HEK293 (cell line): ENCODE results near the gene URM1.

Source experiments
- ATF2 ChIP-seq: fragments of 450-650 bp; formaldehyde crosslinking; IDR thresholded peaks from 2 replicates; pipeline ENCODE4 v1.5.1; 2016; ENCODE audit warnings: missing biosample characterization, missing genetic modification characterization, low read depth
- CTCF ChIP-seq: fragments of 450-650 bp; formaldehyde crosslinking; IDR thresholded peaks from 2 replicates; pipeline ENCODE4 v1.5.1; 2016; ENCODE audit warnings: missing biosample characterization, missing genetic modification characterization
- KLF1 ChIP-seq: fragments of 450-650 bp; formaldehyde crosslinking; IDR thresholded peaks from 2 replicates; pipeline ENCODE4 v1.5.1; 2016; ENCODE audit warnings: missing biosample characterization, missing genetic modification characterization
- OVOL3 ChIP-seq: fragments of 450-650 bp; formaldehyde crosslinking; IDR thresholded peaks from 2 replicates; pipeline ENCODE4 v1.5.1; 2016; ENCODE audit warnings: missing biosample characterization, missing genetic modification characterization
- YY1 ChIP-seq: fragments of 450-650 bp; formaldehyde crosslinking; IDR thresholded peaks from 2 replicates; pipeline ENCODE4 v1.5.1; 2018; ENCODE audit warnings: missing biosample characterization, missing genetic modification characterization
- ZBTB7A ChIP-seq: fragments of 450-650 bp; formaldehyde crosslinking; IDR thresholded peaks from 2 replicates; pipeline ENCODE4 v1.5.1; 2016; ENCODE audit warnings: low read depth, missing biosample characterization, missing genetic modification characterization
- ZBTB8A ChIP-seq: fragments of 450-650 bp; formaldehyde crosslinking; IDR thresholded peaks from 2 replicates; pipeline ENCODE4 v1.5.1; 2016; ENCODE audit warnings: missing biosample characterization, missing genetic modification characterization
- ZNF114 ChIP-seq: fragments of 450-650 bp; formaldehyde crosslinking; IDR thresholded peaks from 2 replicates; pipeline ENCODE4 v1.5.0; 2017; ENCODE audit warnings: missing biosample characterization, missing genetic modification characterization
- ZNF138 ChIP-seq: fragments of 450-650 bp; formaldehyde crosslinking; IDR thresholded peaks from 2 replicates; pipeline ENCODE4 v1.5.1; 2016; ENCODE audit warnings: missing biosample characterization, missing genetic modification characterization, borderline replicate concordance
- ZNF169 ChIP-seq: fragments of 450-650 bp; formaldehyde crosslinking; IDR thresholded peaks from 2 replicates; pipeline ENCODE4 v1.5.1; 2016; ENCODE audit warnings: missing biosample characterization, missing genetic modification characterization
- ZNF18 ChIP-seq: fragments of 450-650 bp; formaldehyde crosslinking; IDR thresholded peaks from 2 replicates; pipeline ENCODE4 v1.5.1; 2016; ENCODE audit warnings: missing biosample characterization, missing genetic modification characterization
- ZNF221 ChIP-seq: fragments of 450-650 bp; formaldehyde crosslinking; IDR thresholded peaks from 2 replicates; pipeline ENCODE4 v1.5.1; 2017; ENCODE audit warnings: missing biosample characterization, missing genetic modification characterization, borderline replicate concordance
- ZNF530 ChIP-seq: fragments of 450-650 bp; formaldehyde crosslinking; IDR thresholded peaks from 2 replicates; pipeline ENCODE4 v1.5.1; 2016; ENCODE audit warnings: low read depth, missing biosample characterization, missing genetic modification characterization
- ZNF677 ChIP-seq: fragments of 450-650 bp; IDR thresholded peaks from 2 replicates; pipeline ENCODE4 v1.5.0; 2018; ENCODE audit warnings: missing biosample characterization, mild to moderate bottlenecking, missing genetic modification characterization, moderate library complexity

DNA sequence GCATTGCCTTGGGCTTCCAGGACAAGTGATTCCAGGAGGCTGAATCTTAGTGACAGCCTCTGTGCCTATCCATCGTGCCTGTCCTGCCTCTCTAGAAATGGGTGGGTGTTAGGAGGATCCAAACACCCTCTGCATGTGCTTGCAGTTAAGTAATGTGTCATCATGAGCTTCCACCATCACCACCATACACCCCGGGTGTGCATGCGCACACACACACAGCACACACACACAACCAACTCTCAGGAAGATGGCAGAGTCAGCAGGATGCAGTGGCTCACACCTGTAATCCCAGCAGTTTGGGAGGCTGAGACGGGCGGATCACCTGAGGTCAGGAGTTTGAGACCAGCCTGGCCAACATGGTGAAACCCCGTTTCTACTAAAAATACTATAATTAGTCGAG is 26.7 kb downstream of the URM1 start:
- TF ChIP-seq ATF2 (tag by site-specific recombination) (no peak), ZNF677 (tag by site-specific recombination) (no peak), YY1 (tag by site-specific recombination) (no peak), OVOL3 (tag by site-specific recombination) (no peak), KLF1 (tag by site-specific recombination) (no peak), CTCF (no peak), ZNF221 (tag by site-specific recombination) (no peak), ZNF138 (tag by site-specific recombination) (no peak), ZNF530 (no peak), ZNF114 (tag by site-specific recombination) (no peak), ZNF18 (no peak), ZBTB8A (no peak), ZBTB7A (tag by site-specific recombination) (no peak), ZNF169 (tag by site-specific recombination) (no peak)
